ENCODE data around the gene SEMA5B. TPM values are rescaled to one million over a fixed set of nuclear protein-coding genes. Genes with fewer than 3 reads are reported as not detected.

The SEMA5B gene
- total and polyA plus RNA-seq, 9 of the 15 experiments (the other 6 are each of a cell fraction or from before 2014, with no cell fraction given): not detected

- TF ChIP-seq ZFPM2 (CRISPR knock-in tag; IDR thresholded peaks at IDR 0.05) (no peak), PHF8 (IDR thresholded peaks at IDR 0.05; ENCODE audit: borderline replicate concordance, low read length) (peak; percentile 6; the same call in 1 of the 2 replicates), HEY1 (CRISPR knock-in tag; IDR thresholded peaks at IDR 0.05; ENCODE audit: borderline replicate concordance) (no peak), RBFOX2 (IDR thresholded peaks at IDR 0.05; ENCODE audit: low read depth, low read length) (no peak), E2F6 (IDR thresholded peaks at IDR 0.05; ENCODE audit: borderline replicate concordance in 1 of 2, extremely low read depth in 1 of 2, insufficient read depth in 1 of 2, insufficient read length in 1 of 2, low read depth in 1 of 2, low read length in 1 of 2, poor library complexity in 1 of 2, severe bottlenecking in 1 of 2) (peak in 1 of 2 experiments; percentile 66), MAZ (CRISPR knock-in tag; conservative IDR thresholded peaks at IDR 0.05 in 1 of 2, IDR thresholded peaks at IDR 0.05 in 1 of 2) (0 out of 4 replicates have a peak, but pooled peaks of 1 of the 2 experiments have one; percentile 22), GATAD2B (IDR thresholded peaks at IDR 0.05; ENCODE audit: borderline replicate concordance) (no peak), RCOR1 (IDR thresholded peaks at IDR 0.05; ENCODE audit: borderline replicate concordance in 1 of 2, low read depth in 2 of 2, low read length in 2 of 2) (no peak), NR1H2 (CRISPR knock-in tag; IDR thresholded peaks at IDR 0.05) (no peak), RB1 (IDR thresholded peaks at IDR 0.05; ENCODE audit: low read depth) (peak; percentile 37; the same call in 1 of the 2 replicates), SMC3 (conservative IDR thresholded peaks at IDR 0.05; ENCODE audit: insufficient read depth, low read depth, low read length) (no peak), MAFK (IDR thresholded peaks at IDR 0.05; ENCODE audit: low read length) (no peak), ZNF512 (tag; IDR thresholded peaks at IDR 0.05) (peak; percentile 48; the same call in 1 of the 2 replicates), SMARCA4 (IDR thresholded peaks at IDR 0.05) (no peak), ZNF785 (CRISPR knock-in tag; IDR thresholded peaks at IDR 0.05) (no peak), POLR3A (IDR thresholded peaks at IDR 0.05; ENCODE audit: borderline replicate concordance, extremely low read depth, insufficient read depth, insufficient read length) (no peak), E2F8 (IDR thresholded peaks at IDR 0.05; ENCODE audit: low read depth, partially characterized antibody) (no peak)
- TF ChIP-seq, protein P1, sequence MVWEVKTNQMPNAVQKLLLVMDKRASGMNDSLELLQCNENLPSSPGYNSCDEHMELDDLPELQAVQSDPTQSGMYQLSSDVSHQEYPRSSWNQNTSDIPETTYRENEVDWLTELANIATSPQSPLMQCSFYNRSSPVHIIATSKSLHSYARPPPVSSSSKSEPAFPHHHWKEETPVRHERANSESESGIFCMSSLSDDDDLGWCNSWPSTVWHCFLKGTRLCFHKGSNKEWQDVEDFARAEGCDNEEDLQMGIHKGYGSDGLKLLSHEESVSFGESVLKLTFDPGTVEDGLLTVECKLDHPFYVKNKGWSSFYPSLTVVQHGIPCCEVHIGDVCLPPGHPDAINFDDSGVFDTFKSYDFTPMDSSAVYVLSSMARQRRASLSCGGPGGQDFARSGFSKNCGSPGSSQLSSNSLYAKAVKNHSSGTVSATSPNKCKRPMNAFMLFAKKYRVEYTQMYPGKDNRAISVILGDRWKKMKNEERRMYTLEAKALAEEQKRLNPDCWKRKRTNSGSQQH (CRISPR knock-in tag; IDR thresholded peaks at IDR 0.05): no peak
These were observed at the start of gene SEMA5B (continued) for GRCh38 chr3:123027292-123028232.

Measured in K562 (cell line).